ENCODE measurements around the gene PYDC2. TPM values are rescaled to one million over a fixed set of nuclear protein-coding genes. Genes with fewer than 3 reads are reported as not detected.
A peak's percentile ranks its signal among the peaks of the same experiment; 100 is the strongest.
"Not testable (repeated sequence)": the region's sequence is repeated elsewhere in the genome, so short reads cannot be mapped to it uniquely, and the experiment has no call there.

PYDC2 gene
- polyA plus RNA-seq, 1 donor, result not detected

DNA sequence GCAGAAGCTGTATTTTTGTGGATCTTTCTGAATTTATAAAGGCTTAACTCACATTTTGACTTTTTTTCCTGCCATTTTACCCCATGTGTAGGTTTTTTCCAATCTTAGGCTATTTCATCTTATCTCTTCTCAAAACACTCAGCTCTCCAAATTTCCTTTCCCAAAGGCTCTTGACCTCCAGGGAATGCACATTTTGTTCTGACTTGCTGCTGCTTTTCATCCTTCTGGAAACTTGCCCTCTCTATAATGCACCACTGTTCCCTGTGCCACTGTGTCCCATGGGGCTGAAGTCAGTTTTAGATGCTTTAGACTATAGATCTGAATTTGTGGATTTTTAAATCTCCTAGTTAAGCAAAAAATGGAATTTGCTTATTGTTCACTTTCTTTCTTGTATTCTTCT lies 9.1 kb downstream of the PYDC2 start:
- DNase-seq, result no peak

DNA sequence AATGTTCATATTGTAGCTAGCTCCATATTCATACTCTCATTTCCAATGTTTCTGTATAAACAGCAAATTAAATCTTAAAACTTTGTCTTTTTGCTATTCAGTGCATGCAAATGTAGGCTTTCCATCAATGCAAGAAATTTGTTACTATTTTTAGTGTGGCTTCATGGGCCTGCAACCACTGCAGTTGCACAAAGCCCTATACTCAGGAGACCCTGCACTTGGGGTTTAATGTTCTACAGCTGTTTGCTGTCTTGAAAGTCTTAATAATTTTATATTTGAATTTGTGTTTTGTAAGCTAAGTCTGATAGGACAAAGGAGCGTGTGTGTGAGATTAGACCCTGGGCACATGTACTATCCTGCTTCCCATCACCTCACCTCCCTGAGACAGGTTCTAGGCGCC lies 9.6 kb downstream of the PYDC2 start:
- DNase-seq, result peak; percentile 18

DNA sequence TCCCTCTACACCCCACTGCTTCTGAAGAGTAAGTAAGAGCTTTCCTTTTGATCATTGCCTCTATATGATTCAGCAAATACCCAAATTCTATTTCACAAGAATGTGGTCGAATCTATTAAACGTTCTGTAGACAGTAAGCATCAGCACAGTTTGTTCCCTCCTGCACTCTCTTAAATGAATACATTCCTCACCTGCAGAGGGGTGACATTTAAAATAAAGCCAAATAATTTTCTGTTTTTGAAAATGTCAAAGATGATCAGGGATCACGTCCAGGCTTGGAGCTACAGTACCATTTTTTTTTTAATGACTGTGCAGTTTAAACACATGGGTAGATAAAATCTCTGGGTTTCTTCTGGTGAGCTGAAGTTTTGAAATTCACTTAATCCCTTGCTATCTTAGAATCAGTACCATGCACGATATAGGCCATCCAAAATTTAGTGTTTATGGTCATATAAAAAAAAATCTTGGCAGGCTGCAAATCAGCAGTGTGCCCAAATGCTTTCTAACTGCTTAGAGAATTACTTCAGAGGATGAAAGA lies 12.8 kb downstream of the PYDC2 start:
- DNase-seq, result no peak

DNA sequence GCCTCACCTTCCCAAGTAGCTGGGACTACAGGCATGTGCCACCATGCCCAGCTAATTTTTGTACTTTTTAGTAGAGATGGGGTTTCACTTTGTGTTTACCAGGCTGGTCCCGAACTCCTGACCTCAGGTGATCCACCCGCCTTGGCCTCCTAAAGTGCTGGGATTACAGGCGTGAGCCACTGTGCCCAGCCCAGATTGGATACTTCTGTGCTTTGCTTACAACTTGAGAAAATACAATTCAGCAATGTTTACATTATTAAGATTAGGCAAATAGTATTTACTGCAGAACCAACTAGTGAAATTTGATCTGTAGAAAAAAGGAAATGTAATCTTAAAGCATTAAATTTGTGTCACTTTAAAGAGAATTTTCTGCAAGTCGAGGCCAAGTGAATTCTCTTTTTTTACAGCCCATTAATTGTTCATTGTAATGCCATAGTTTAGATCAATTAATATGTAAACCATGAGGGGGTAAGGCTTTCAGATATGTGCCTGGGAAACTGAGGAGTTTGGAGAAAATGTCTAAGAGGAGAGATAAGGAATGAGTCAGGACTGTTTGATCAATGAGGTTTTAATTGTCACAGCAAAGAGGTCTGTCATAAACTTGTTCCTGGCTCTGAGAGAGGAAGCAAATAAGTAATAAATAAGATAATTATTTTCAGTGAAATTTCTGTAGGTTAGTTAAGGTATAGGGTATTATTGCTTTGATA lies 15.3 kb downstream of the PYDC2 start:
- DNase-seq, result no peak

DNA sequence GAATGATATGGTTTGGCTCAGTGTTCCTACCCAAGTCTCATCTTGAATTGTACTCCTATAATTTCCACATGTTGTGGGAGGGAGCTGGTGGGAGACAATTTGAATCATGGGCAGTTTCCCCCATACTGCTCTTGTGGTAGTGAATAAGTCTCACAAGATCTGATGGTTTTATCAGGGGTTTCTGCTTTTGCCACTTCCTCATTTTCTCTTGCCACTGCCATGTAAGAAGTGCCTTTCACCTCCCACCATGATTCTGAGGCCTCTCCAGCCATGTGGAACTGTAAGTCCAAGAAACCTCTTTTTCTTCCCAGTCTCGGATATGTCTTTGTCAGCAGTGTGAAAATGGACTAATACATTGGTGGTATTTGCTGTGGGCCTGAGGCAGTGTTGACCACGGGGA lies 23.0 kb downstream of the PYDC2 start:
- DNase-seq, result not testable (repeated sequence)

DNA sequence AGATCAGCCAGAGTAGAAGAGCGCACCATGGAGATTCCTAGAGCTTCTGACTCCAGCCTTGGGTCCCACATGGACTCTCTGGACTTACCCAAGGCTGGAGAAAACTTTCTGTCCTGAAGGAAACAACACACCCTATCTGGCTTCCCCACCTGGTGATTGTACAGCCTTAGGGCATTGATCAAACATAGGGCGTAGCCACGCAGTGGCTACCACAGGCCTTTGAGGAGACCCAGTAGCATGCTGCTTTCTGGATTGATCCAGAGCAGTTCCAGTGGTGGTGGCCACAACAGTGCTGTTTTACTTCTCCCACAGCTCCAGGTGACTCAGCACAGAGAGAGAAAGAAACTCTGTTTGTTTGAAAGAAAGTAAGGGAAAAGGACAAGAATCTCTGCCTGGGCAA lies 23.5 kb downstream of the PYDC2 start:
- no peak for DNase-seq

DNA sequence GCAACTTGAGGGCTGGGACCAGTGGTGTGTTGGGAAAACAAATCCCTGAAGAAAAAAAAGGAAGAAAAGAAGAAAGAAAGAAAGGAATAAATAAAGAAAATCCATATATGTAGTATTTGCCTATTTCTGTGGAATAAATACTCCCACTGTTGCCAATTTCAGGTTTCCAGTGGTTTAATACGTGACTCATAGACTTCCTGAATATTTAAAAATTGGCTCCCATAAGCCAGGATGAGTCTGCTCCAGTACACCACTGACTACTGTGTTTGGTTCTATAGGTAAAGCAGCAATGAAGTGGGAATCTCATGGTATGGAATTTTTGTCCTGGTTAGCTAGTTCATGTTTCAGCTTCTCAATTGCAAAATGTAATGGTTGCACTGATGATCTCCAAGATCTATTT lies 31.6 kb downstream of the PYDC2 start:
- no peak for DNase-seq

DNA sequence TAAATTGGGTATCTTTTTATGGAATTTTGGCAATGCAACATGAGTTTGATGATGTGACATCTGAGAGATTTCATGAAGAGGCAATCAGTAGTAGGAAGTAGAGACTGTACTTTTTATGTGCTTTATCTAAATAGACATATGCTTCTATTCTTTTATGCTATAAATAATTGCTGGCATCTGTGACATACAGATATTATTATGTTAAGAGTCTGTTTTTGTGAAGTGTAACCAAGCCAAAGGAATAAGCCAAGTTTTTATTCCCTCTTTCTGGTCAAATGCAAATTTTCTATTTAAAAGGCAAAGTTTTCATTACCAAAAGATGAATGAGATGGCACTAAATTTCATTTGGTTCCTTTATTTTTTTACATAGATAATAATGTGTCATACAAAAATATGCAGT lies 32.4 kb downstream of the PYDC2 start:
- no peak for DNase-seq

DNA sequence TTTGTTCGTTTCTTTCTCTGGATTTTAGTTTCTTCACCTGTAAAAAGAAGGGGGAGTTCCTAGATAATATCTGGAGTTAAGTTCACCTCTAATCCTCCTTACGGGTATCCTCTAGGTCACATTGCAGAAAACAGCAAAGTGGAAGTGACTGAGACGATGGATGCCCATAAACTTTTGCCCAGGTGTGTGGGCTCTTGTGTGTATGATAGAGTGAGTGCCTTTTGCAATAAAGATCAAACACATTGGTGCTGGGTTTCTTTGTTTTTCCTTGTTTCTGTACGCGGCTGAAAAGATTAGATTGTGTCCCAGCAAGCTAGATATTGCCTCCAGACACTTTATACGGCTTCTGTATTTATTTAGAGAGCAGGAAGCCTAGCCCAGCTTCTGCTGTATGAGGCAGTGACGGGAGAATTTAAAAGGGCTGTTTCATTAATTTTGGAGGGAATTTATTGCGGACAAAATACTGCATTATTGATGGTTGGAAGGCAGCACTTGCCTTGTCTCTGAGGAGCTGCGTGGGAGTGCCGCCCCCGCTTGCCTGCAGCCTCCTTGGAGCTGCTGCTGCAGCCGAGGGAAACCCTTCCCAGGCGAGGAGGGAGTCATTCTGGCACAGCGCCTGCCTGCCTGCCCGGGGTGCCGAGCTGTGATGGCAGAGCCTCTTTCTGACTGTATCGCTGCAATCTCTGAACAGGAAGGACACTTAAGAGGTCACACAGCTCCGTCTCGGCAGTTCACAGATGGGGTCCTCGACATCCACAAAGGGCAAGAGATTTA lies 38.5 kb downstream of the PYDC2 start:
- peak; percentile 53 for DNase-seq

DNA sequence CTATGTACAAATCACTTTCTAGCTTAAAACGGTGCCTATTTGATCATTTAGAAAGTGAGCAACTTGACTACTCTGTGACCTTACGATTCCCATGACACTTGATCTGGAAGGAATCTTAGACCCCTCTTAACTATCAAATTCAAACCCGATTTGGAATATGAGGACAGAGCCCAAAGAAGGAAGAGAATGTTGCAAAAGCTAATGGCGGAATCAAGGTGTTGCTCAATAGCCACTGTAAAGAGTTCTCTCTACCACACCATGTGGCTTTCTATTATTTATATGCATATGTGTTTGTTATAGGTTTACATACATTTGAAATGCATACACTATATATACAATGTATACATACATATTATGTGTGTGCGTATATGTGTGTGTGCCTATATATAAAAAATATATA lies 39.9 kb downstream of the PYDC2 start:
- no peak for DNase-seq

DNA sequence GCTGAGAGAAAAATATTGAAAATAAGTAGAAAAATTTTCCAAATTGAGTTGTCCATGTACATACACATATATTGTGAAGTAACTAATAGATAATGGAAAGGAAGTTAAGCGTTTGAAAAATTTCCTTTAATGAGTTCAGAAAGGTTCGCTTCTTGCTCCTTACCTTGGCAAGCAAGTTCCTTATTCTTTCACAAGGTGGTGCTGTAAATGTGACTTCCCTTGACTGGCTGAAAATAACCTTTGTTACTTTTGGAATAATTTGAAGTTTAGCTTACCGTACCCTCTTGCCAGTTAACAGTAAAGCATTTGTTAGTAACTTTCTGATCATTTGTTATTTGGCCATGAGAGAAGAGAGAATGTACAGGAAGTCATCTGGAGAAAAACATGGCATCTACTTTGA lies 41.6 kb downstream of the PYDC2 start:
- DNase-seq, result no peak

DNA sequence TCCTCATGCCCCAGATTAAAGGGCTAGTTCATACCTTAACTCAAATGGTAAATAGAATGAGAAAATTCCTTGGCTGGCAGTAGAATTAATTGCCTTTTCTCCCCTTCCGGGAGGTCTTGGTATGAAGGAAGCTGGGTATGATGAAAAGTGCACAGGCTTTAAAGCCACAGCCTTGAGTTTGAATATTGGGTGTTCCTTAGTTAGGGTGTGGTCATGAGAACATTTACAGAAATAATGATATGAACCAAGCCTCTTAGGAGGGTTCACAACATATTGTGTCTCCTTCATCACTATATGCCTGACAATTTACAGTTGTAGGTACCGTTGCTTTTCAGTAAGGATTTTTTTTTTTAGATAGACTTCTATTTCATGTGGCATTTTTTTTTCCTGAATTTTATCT lies 48.1 kb downstream of the PYDC2 start:
- no peak for DNase-seq

Other genes starting within 250 kb of the PYDC2 start
- 79.5 TPM for gene CCDC50, start 131.8 kb upstream of the PYDC2 start, polyA plus RNA-seq (ENCODE audit: insufficient read length)
- 0.80 TPM for gene UTS2B, start 130.6 kb upstream of the PYDC2 start, polyA plus RNA-seq (ENCODE audit: insufficient read length)